PC-3 (cell line): ENCODE data around the gene PCDHGA10. TPM values are rescaled to one million over a fixed set of nuclear protein-coding genes. Genes with fewer than 3 reads are reported as not detected.

Source experiments
- ATAC-seq: fragments of 200-7000 bp; cut with Tn5 transposase; 2 replicates; pipeline ENCODE4 v1.9.1; 2020; ENCODE audit warnings: mild to moderate bottlenecking, moderate library complexity
- BruUV-seq: library from RNA; stranded (reverse); fragments of 400-500 nt; replicated peaks from 2 replicates; lab custom pipeline; 2021; lab: Mats Ljungman, UMichigan
- CTCF ChIA-PET: fragments of 300-600 bp; sonication (Branson Sonifier 250); formaldehyde crosslinking; loops from one replicate; lab custom pipeline; 2022; ENCODE audit warnings: antibody characterized with exemption; lab: Charles Lee
- POLR2A ChIA-PET: fragments of 300-600 bp; sonication (Branson Sonifier 250); formaldehyde crosslinking; loops from one replicate; lab custom pipeline; 2022; ENCODE audit warnings: antibody characterized with exemption; ENCODE audit not compliant: unreplicated experiment; lab: Charles Lee
- DNase-seq: peaks from one replicate; pipeline ENCODE4 v3.0.0-alpha.2; 2015
- H2AFZ ChIP-seq: fragments of 300-600 bp; sonication (generic); 2 replicates; pipeline ENCODE4 v1.6.0; 2016; ENCODE audit warnings: antibody characterized with exemption, low read length
- H3F3A ChIP-seq: fragments of 300-600 bp; sonication (generic); one replicate; pipeline ENCODE4 v1.6.0; 2017; ENCODE audit warnings: antibody characterized with exemption, low read length, control low read depth, mild to moderate bottlenecking; ENCODE audit not compliant: unreplicated experiment
- H3K27ac ChIP-seq: fragments of 300-600 bp; sonication (generic); 2 replicates; pipeline ENCODE4 v1.5.1; 2016; ENCODE audit warnings: mild to moderate bottlenecking, low read length
- H3K27me3 ChIP-seq: fragments of 300-600 bp; sonication (generic); 2 replicates; pipeline ENCODE4 v1.6.1; 2016; ENCODE audit warnings: low read length, mixed read lengths
- H3K36me3 ChIP-seq: fragments of 300-600 bp; sonication (generic); 2 replicates; pipeline ENCODE4 v1.6.1; 2016; ENCODE audit warnings: low read depth, mixed run types, low read length, mixed read lengths
- H3K4me1 ChIP-seq: fragments of 300-600 bp; sonication (generic); 2 replicates; pipeline ENCODE4 v1.5.1; 2016; ENCODE audit warnings: low read length; ENCODE audit not compliant: insufficient read depth
- H3K4me2 ChIP-seq: fragments of 300-600 bp; sonication (generic); 2 replicates; pipeline ENCODE4 v1.6.0; 2016; ENCODE audit warnings: low read length
- H3K4me3 ChIP-seq: fragments of 300-600 bp; sonication (generic); 2 replicates; pipeline ENCODE4 v1.5.1; 2016; ENCODE audit warnings: mild to moderate bottlenecking, low read length, mixed read lengths
- H3K79me2 ChIP-seq: fragments of 300-600 bp; sonication (generic); 2 replicates; pipeline ENCODE4 v1.6.1; 2017; ENCODE audit warnings: low read length, mixed read lengths
- H3K9ac ChIP-seq: fragments of 300-600 bp; sonication (generic); 2 replicates; pipeline ENCODE4 v1.6.0; 2016; ENCODE audit warnings: mild to moderate bottlenecking, low read length
- H3K9me2 ChIP-seq: fragments of 300-600 bp; sonication (generic); replicated peaks from 2 replicates; pipeline ENCODE4 v1.6.1; 2016; ENCODE audit warnings: mixed run types, low read length, mixed read lengths
- H3K9me3 ChIP-seq: fragments of 300-600 bp; sonication (generic); 2 replicates; pipeline ENCODE4 v1.6.1; 2016; ENCODE audit warnings: low read length, mixed read lengths
- H4K20me1 ChIP-seq: fragments of 300-600 bp; sonication (generic); 2 replicates; pipeline ENCODE4 v1.6.1; 2016; ENCODE audit warnings: low read length, mixed read lengths
- CTCF ChIP-seq: fragments of 300-600 bp; sonication (generic); conservative IDR thresholded peaks from 2 replicates; pipeline ENCODE4 v1.5.1; 2017; ENCODE audit warnings: antibody characterized with exemption, low read depth, mild to moderate bottlenecking, low read length
- EZH2 ChIP-seq: fragments of 300-600 bp; sonication (generic); IDR thresholded peaks from one replicate; pipeline ENCODE4 v1.6.1; 2017; ENCODE audit warnings: antibody characterized with exemption, mild to moderate bottlenecking, low read length; ENCODE audit not compliant: unreplicated experiment
- EZH2phosphoT487 ChIP-seq: fragments of 300-600 bp; sonication (generic); IDR thresholded peaks from 2 replicates; pipeline ENCODE4 v1.6.1; 2018; ENCODE audit warnings: mild to moderate bottlenecking, antibody characterized with exemption, low read length, borderline replicate concordance
- intact Hi-C: fragments of 100-400 bp; cut with micrococcal nuclease; formaldehyde crosslinking; loops from 2 replicates; pipeline ENCODE4 v1.9.0; 2023
- total RNA-seq: library from RNA; depleted of rRNA; stranded (reverse); fragments of >200 nt; gene quantifications from 2 replicates; pipeline ENCODE4 v1.2.3, GENCODE V29; 2014

Gene PCDHGA10
- total RNA-seq, 1 experiment from 2014 or later, result 0.84 TPM

GRCh38 chr5:141439411-141440141 is 26.8 kb downstream of the PCDHGA10 start:
- DNase-seq (no peak), ATAC-seq (no peak)
- Histone ChIP-seq H3K36me3 (no peaks in the 10 kb centered on the region), H3K79me2 (no peaks in the 10 kb centered on the region), H2AFZ (no peak overlapping the region), H3F3A (no peaks in the 10 kb centered on the region), H3K4me2 (no peak overlapping the region), H3K9me3 (0 out of 2 replicates have a peak, but pooled peaks cover 2% of the 10 kb centered on the region), H3K9me2 (no peaks in the 10 kb centered on the region), H3K4me1 (no peaks in the 10 kb centered on the region), H3K27ac (no peak overlapping the region), H3K27me3 (no peaks in the 10 kb centered on the region), H3K9ac (no peak overlapping the region), H3K4me3 (no peak overlapping the region), H4K20me1 (no peaks in the 10 kb centered on the region)
- intact Hi-C loops, result no loop called here
- TF ChIP-seq EZH2 (no peak), CTCF (no peak), EZH2phosphoT487 (no peak)
- CTCF ChIA-PET, result no interaction called here
- no TSS peak for BruUV-seq
- POLR2A ChIA-PET, result no interaction called here

- H3K79me2 ChIP-seq, result no peaks in the 10 kb centered on the region
- H3K9me3 ChIP-seq, result 0 out of 2 replicates have a peak, but pooled peaks cover 4% of the 10 kb centered on the region
- H3K4me3 ChIP-seq, result no peak overlapping the region
- no peaks in the 10 kb centered on the region for H4K20me1 ChIP-seq
- no peaks in the 10 kb centered on the region for H3F3A ChIP-seq
- H3K4me1 ChIP-seq, result no peaks in the 10 kb centered on the region
- H3K9ac ChIP-seq, result no peak overlapping the region
- CTCF ChIA-PET, result no interaction called here
- no peak overlapping the region for H3K4me2 ChIP-seq
- H3K27me3 ChIP-seq, result no peaks in the 10 kb centered on the region
- H3K36me3 ChIP-seq, result no peaks in the 10 kb centered on the region; the same call in 1 of the 2 replicates
- no peak overlapping the region for H2AFZ ChIP-seq
- intact Hi-C loops, result no loop called here
- no peak overlapping the region for H3K27ac ChIP-seq
- DNase-seq (no peak), ATAC-seq (no peak)
- POLR2A ChIA-PET, result no interaction called here
- no peak for TF ChIP-seq EZH2
- TF ChIP-seq EZH2phosphoT487, result no peak
- TF ChIP-seq CTCF, result no peak
- BruUV-seq, result no TSS peak
- H3K9me2 ChIP-seq, result no peaks in the 10 kb centered on the region
Observed at GRCh38 chr5:141440341-141440740, 27.6 kb downstream of the PCDHGA10 start.

- H2AFZ ChIP-seq, result no peak overlapping the region
- no peaks in the 10 kb centered on the region; the same call in 1 of the 2 replicates for H3K36me3 ChIP-seq
- 0 out of 2 replicates have a peak, but pooled peaks cover 4% of the 10 kb centered on the region for H3K9me3 ChIP-seq
- CTCF ChIA-PET, result no interaction called here
- POLR2A ChIA-PET, result no interaction called here
- H4K20me1 ChIP-seq, result no peaks in the 10 kb centered on the region
- H3F3A ChIP-seq, result no peaks in the 10 kb centered on the region
- intact Hi-C loops, result no loop called here
- TF ChIP-seq EZH2phosphoT487 (no peak), EZH2 (no peak), CTCF (no peak)
- H3K4me1 ChIP-seq, result no peaks in the 10 kb centered on the region
- H3K9ac ChIP-seq, result no peak overlapping the region
- ATAC-seq, result no peak
- BruUV-seq, result no TSS peak
- no peaks in the 10 kb centered on the region for H3K9me2 ChIP-seq
- DNase-seq, result no peak
- no peaks in the 10 kb centered on the region for H3K79me2 ChIP-seq
- no peak overlapping the region for H3K4me2 ChIP-seq
- H3K4me3 ChIP-seq, result no peak overlapping the region
- H3K27me3 ChIP-seq, result no peaks in the 10 kb centered on the region
- no peak overlapping the region for H3K27ac ChIP-seq
Observed at GRCh38 chr5:141441571-141442170, 28.9 kb downstream of the PCDHGA10 start.
